GM21367 (cell line): ENCODE measurements around the gene C16orf86.

Experiments used
- ATAC-seq: cut with Tn5 transposase; IDR thresholded peaks from one replicate; pipeline ENCODE4 v1.9.1; 2021; ENCODE audit not compliant: unreplicated experiment

C16orf86 gene

DNA sequence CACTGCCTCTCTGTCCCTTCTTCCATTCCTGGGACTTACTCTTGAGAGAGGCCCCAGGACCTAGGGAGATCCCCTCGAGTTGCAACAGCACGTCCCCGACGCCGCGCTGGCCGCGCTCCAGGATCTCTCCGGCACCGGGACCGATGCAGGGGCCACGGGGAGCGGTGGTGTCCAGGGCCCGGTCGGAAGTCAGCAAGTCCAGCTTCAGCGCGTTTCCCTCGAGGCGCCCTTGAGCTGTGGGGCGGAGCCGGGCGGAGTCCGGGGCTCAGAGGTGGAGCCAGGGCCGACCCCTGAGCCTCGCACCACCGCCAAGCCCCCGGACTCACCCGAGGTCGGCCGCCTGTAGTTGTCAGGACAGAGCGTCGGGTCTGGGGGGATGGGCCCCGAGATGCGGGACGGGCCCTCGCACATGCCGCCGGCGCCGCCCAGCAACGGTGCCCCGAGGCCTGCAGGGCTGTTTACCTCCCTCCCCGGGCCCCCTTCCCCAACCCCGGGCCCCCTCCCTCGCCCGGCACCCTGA, 522 bp upstream of the C16orf86 start:
- ATAC-seq = no peak

DNA sequence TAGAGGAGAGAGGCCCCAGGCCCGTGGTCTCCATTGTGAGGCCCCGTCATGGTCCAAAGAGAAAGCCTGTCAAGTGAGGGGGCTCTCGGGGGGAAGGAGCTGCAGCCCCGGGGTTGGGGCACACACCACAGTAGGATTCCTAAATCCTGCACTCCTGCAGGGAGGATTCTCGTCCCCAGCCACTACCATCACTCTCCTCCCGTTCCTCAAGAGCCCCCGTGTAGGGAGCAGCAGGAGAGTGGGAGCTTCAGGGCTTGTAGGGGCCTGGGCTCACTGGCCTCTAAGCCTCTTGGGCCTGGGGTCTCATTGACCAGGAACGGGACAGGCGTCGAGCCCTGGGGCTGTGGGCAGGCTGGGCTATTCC, 821 bp downstream of the C16orf86 start:
- no peak for ATAC-seq

DNA sequence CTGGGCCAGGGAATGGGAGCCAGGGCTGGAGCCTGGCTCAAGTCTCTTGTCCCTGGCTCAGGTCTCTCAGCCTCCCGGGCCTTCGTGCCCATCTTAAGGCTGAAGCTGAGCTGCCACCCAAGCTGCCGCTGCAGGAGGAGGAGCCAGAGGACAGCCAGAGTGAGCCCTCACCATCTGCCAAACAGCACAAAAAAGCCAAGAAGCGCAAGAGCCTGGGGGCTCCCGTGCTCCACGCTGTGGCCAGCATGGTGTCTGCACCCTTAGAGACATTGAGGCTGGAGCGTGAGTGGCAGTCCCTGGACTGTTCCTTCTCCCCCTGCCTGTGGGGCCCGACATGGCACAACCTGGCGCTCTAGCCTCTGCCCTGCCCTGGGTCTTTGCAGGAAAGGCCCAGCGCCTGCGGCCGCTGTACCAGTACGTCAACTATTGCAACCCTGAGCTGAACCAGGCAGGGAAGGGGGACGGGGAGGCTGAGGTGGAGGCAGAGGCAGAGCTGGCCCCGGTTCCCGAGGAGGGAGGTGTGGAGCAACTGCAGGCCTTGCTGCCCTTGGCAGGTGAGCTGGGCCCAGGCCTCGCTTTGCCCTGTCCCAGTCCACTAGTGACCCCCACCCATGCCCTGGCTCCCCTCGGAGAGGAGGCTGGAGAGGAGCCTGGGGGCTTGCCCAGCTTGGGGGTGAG, 1.3 kb downstream of the C16orf86 start:
- ATAC-seq = peak; percentile 68

DNA sequence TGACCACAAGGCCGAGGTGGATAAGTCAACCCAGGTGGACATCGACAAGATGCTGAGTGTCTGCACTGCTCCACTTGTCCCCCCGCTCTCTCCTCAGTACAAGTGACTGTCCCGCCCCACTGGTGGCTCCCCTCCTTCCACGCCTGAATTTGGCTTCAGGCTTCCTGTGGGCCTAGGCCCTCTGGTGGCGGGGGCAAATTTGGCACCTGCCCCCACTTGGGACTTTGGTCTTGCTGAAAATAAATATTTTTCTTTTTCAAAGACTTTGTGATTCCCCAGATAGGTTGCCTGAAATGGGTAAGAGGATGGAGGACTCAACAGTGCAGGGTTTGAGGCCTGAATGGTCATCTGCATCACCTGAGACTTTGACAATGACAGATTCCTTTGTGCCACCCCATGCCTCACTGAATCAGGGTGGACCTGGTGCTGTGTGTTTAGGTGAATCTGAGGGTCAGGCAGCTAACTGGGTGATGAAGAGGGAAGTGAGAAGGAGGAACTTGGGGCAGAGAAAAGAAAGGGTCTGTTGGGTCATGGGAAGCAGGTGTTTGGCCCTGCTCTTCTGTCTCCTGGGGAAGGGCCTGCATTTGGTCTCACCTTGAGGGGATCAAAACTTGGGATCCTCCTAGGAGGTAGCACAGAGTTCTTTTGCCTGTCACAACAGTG, 2.0 kb downstream of the C16orf86 start:
- ATAC-seq = no peak

DNA sequence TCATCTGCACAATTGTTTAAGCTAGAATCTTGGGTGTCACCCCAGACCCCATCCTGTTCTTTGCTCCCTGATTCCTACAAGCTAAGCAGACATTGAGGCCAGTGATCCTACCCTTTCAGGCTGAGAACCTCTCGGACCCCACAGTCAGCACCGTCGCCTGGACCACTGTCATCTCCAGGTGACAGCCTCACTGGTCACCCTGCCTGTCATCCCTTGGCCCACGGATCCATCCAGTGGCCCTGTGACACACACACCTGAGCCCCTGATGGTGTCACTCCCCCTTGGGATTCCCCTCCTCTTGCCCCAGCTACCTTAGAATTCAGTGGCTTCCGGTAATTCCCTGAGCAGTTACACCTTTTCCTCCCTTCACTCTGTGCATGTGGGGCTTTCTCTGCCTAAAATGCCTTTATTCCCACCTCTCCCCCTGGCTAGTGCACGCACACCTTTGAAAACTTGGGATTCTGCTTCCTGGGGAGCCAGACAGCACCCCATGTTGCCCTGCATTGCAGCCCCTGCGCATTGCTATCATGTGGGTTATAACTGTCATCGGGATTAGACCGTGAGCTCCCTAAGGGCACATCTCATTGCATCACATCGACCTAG, 3.0 kb downstream of the C16orf86 start:
- ATAC-seq = no peak

DNA sequence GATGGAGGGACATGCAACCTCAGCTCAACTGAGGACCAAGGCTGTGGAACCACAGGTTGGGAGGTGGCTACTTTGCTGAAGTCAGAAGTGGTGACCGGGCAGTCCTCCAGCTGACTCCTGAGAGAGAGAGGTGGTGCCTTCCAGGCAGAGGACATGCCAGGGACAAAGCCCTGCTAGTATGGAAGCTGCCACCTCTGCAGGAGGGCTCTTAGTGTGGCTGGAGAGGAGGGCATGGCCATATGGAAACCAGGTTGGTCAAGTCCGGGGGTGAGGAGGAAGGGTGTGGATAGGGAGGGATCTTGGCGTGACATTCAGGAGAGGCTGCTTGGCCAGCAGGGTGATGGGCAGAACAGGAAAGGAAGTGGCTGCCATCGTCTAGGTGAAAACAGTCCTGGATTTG, 5.7 kb downstream of the C16orf86 start:
- no peak for ATAC-seq

DNA sequence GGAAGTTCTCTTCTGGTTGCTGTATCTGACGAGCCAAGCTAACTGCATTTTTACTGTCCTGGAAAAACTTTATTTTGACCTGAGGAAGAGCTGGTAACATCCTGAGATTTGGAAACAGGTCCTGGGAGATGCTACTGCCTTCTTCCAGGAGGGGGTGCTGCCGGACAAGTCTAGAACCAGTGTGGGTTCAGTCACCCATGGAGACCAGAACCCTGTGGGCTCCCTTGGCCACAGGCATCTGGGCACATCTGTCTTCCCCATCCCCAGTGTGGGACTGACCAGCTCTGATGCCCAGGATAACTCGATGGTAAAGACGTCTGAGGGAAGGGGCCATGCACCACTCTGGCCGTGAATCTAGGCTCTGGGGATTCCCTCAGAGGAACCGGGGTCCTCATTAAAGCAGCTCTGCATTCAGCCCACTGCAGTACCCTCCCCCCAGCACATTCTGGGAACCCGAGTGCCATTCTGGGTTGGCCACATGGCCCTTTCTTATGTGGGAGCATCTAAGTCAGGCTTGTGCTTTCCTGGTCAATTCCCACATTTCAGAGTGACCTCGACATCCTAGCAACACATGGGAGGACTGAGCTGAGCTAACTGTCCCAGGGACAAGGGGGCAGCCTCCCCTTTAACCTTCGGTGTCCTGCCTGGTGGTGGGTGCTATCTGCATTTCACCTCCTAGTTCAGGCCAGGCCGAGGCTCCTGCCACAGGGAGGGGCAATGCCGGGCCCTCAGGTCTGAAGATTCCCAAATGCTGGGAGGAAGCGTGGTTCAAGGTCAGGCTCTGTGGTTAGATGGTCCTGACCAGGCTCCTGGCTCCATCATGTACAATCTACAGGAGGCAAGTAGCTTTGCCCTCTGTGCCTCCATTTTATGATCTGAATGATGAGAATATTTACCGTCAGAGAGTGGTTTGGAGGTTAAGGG, 6.4 kb downstream of the C16orf86 start:
- ATAC-seq = no peak

DNA sequence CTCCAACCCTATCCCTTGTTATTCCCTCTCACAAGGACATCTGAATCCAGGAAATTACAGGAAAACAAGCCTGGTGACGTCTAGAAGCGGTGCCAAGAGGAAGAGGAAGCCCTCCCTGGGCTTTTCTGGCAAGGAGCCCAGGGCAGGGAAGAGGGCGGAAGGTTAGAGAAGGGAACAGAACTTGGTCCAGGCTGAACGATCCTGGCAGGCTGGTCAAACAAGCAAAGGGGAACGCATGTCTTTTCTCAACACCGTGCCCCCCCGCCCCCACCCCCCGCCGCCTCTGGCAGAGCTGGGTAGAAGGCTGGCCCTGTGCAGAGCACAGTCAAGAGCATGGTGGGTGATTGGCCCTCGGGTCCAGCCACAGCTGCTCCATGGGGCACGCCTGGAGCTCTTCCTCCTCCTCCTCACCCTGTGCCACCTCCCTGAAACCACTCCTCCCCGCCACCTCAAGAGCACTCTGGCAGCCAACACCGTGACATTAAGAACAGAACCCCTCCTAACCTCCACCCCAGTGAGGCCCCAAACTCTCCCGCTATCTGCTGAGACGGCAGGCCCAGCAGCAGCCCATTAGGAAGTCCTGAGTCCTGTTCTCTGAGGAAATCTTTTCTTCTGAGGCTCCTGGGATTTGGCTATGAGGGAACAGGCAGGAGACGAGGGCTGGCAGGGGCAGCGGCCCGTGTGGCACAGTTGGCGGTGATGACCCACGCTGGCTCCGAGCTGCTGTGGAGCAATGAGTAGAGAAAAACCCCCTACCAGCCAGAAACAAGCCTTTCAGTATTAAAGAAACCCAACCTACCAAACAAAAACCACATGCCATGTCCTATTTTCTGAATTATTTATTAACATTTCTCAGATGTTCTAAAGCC, 7.3 kb downstream of the C16orf86 start:
- ATAC-seq = no peak

DNA sequence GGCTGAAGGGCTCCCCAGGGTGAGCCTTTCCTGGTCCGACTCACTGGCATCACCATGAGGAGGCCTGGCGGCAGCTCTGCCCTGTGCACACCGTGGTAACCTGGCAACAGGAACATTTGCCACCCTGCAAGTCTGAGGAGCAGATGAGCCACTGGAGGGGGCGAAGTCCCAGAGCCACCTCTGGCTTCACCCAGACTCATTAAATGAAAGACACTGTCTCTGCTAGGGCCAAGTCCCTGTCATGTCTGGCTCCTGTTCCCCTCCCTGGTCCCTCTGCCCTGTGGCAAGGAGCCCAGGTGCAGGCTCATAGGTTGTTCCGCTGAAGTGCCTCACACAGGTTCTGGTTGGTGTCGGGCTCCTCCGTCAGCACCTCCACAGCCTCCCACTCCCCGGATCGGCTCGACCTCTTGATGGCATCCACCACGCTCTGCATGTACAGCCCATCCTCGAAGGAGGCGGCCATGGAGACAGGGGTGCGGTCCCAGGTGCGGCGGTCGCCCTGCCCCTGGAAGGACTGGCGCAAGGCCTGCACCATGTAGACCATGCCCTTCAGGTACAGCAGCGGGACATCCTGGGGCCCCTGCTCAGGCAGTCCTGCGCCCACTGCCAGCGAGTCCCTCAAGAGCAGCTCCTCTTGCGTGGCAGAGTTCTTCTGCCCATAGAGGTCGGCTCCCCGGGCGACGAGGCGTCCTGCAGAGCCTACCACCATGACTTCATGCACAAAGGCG, 8.4 kb downstream of the C16orf86 start:
- no peak for ATAC-seq

DNA sequence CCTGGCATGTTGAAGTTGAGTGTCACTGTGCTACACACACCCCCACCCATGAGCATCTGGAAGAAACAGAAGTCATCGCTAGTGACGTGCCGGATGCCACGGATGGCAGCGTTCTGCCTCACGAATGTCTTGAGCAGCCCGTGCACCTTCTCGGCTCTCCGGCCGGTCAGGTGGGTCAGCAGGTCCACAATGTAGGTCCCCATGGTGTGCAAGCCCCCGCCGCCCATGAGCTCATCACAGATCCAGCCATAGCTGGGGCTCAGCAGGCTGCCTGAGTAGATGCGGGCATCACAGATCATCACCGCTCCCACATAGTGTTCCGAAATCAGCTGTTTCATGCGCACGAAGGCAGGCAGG, 8.9 kb downstream of the C16orf86 start:
- no peak for ATAC-seq

DNA sequence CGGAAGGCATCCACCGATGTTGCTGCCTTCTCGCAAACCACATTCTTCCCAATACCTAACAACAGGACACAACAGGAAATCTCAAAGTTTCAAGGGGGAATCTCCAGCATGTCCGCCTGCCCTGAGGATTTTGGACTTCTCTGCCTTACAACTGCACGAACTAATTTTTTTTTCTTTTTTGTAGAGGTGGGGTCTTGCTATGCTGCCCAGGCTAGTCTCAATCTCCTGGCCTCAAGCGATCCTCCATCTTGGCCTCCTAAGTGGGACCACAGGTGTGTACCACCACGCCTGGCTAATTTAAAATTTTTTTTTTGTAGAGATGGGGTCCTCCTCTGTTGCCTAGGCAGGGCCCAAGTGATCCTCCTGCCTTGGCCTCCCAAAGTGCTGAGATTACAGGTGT, 9.4 kb downstream of the C16orf86 start:
- no peak for ATAC-seq

DNA sequence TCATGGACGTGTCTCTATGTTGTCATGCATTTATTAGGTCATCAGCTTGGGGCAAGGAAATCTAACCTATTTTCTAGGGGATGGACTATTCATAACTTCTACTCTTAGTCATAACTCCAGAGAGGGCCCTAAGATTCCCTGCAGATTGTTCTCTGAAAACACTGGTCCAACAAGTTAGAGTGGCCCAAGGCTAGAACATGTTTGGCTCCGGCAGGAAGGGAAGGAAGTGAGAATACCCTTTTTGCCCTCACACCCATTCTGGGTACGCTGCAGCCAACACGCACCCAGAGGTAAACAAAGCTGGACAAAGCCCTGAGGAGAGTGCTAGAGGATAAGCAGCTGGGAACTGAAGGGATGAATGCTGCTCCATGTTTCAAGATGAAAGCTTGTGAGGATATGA, 9.9 kb downstream of the C16orf86 start:
- no peak for ATAC-seq

DNA sequence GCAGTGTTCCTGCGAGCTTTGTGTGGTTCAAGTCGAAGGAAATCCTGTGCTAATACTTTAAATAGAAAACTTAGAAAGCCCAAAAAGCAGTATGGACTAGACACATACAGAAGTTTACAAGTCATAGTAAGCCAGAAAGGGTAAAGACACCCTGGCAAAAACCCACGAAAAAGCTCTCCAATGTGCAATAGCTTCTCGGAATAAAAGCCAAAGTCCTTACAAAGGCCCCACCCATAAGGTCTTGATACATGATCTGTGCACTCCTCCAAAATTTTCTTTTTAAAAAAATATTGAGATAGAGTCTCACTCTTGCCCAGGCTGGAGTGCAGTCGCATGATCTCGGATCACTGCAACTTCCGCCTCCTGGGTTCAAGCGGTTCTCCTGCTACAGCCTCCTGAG, 10.3 kb downstream of the C16orf86 start:
- no peak for ATAC-seq

DNA sequence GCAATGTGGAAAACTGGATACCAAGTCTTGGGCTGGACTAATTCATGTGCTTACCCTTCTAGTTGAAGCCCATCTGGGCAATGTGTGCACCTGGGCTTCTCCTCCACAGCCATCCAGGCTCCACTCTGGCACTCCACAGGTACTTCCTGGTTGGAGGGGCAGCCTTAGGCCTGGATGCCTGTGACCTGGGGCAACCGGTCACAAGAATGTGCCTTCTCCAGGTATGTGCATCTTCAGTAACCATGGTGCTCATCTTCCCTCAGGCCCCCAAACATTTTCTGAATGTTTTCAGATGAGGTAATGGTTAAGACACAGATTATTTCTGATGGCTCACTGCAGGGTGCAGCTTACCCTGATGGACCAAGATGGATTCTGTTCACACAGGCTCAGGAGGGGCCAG, 11.1 kb downstream of the C16orf86 start:
- ATAC-seq = no peak

DNA sequence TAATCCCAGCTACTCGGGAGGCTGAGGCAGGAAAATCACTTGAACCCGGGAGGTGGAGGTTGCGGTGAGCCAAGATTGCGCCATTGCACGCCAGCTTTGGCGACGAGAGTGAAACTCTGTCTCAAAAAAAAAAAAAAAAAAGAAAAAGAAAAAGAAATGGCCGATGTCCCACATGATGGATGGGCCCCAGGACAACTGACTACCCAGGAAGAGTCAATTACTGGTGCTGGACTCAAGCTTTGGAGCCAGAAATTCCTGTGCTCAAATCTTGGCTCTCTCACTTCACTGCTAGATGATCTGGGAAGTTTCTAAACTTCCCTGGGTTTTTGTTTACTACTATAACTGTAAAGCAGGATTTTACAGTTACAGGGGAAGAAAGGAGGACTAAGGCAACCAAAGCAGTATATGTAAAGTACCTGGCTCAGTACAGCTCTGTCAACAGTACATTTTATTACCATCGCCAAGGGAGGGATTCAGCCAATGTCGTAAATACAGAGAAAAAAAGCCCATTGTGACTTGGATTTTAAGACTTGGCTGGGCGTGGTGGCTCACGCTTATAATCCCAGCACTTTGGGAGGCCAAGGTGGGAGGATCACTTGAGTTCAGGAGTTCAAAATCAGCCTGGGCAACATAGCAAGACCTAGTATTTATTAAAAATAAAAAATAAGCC, 11.9 kb downstream of the C16orf86 start:
- no peak for ATAC-seq

DNA sequence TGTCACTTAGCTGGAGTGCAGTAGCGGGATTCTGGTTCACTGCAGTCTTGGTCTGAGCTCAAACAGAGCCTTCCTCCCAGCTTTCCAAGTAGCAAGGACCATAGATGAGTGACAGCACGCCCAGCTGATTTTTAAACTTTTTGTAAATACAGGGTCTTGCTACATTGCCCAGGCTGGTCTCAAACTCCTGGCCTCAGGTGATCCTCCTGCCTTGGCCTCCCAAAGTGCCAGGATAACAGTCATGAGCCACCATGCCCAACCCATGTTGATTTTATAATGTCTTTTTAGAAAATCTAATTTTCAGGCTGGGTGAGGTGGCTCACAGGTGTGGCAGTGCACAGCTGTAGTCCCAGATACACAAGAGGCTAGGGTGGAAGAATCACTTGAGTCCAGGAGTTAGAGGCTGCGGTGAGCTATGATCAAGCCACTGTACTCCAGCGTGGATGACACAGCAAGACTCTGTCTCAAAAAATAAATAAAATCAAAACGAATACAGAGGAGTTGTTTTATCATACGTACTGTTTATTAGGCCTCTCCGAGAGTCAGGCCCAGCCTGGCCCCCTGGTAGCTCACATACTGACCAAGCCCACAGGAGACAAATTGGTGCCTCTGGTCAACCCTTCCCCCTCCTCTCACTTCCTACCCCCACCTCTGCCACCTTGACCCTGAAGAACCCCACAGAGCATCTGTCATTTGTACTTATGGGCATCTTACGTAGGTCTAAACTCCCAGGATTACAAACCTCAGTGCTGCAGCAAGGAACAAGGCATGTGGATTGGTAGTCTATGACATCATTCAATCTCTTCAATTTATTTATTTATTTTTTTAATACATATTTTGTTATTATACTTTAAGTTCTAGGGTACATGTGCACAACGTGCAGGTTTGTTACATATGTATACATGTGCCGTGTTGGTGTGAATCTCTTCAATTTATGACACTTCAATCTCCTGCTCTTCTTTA, 13.6 kb downstream of the C16orf86 start:
- no peak for ATAC-seq

DNA sequence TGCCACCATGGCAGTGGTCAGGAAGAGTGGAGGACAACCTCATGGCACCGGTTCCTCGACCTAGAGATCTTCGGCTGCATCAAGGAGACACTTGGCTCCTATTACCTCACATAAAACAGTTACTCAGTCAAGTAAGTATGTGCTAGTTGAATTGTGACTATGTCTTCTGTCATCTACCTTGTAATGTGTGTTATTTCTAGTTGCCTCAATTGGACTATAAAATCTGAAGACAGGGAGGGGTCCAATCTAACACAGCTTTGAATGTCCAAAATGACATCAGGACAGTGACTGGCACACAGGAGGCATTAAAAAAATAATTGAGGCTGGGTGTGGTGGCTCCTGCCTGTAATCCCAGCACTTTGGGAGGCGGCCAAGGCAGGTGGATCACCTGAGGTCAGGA, 17.2 kb downstream of the C16orf86 start:
- ATAC-seq = no peak
